Suprapubic skin (tissue), 4 donors: ENCODE measurements around the gene PFDN2.

ENCODE experiments used
- EP300 ChIP-seq: sonication (generic); formaldehyde crosslinking; IDR thresholded peaks from one replicate; pipeline ENCODE4 v1.6.1; 2017; ENCODE audit warnings: antibody characterized with exemption
- POLR2A ChIP-seq, 2 donors: fragments of 450-650 bp; IDR thresholded peaks; one replicate each; pipeline ENCODE4 v1.6.1; 2017; ENCODE audit warnings: antibody characterized with exemption in 2 of 2, mild to moderate bottlenecking in 2 of 2, moderate library complexity in 2 of 2
- POLR2AphosphoS5 ChIP-seq, 3 donors: sonication (generic); formaldehyde crosslinking; IDR thresholded peaks; one replicate each; pipeline ENCODE4 v1.6.1; 2017; ENCODE audit warnings: antibody characterized with exemption in 3 of 3
- TF ChIP-seq, protein P1 (sequence below), 2 donors: fragments of 200-600 bp in 1 of 2; fragments of 450-650 bp in 1 of 2; sonication (generic) in 1 of 2; IDR thresholded peaks; one replicate each; pipeline ENCODE4 v1.5.1; 2016 to 2019; ENCODE audit warnings: antibody characterized with exemption in 2 of 2, mild to moderate bottlenecking in 1 of 2, moderate library complexity in 1 of 2

DNA sequence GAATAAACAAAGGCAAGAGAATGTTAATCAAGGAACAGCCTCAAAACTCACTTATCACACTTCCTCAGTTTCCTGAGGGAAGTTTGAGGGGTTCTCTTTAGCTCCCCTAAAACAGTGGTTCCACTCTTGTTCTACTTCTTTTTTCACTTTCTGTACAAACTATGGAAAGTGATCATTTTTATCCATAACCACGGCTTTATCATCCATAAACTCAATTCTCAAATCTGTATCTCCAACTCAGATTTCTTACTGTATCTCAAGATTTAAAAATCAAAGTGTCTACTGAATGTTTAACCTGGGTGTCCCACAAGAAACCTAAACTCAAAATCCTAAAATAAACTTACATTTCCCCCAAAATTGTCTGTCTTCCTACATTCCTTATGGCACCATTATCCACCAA, 3.9 kb downstream of the PFDN2 start:
- TF ChIP-seq POLR2A (IDR thresholded peaks at IDR 0.05) (no peak), POLR2AphosphoS5 (IDR thresholded peaks at IDR 0.05) (no peak), EP300 (no peak)
- TF ChIP-seq, protein P1, sequence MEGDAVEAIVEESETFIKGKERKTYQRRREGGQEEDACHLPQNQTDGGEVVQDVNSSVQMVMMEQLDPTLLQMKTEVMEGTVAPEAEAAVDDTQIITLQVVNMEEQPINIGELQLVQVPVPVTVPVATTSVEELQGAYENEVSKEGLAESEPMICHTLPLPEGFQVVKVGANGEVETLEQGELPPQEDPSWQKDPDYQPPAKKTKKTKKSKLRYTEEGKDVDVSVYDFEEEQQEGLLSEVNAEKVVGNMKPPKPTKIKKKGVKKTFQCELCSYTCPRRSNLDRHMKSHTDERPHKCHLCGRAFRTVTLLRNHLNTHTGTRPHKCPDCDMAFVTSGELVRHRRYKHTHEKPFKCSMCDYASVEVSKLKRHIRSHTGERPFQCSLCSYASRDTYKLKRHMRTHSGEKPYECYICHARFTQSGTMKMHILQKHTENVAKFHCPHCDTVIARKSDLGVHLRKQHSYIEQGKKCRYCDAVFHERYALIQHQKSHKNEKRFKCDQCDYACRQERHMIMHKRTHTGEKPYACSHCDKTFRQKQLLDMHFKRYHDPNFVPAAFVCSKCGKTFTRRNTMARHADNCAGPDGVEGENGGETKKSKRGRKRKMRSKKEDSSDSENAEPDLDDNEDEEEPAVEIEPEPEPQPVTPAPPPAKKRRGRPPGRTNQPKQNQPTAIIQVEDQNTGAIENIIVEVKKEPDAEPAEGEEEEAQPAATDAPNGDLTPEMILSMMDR (IDR thresholded peaks at IDR 0.05): no peak
